OCI-LY7 (cell line): ENCODE data around the gene FYN. TPM values are rescaled to one million over a fixed set of nuclear protein-coding genes. Genes with fewer than 3 reads are reported as not detected.

Experiments
- Bru-seq: library from RNA; stranded (reverse); fragments of 400-500 nt; gene quantifications from one replicate; lab custom pipeline; 2021; lab: Mats Ljungman, UMichigan
- BruChase-seq, 2 experiments: library from RNA; stranded (reverse); fragments of 400-500 nt; gene quantifications; one replicate each; lab custom pipeline; 2021; lab: Mats Ljungman, UMichigan
- BruUV-seq: library from RNA; stranded (reverse); fragments of 400-500 nt; replicated peaks from 2 replicates; lab custom pipeline; 2021; lab: Mats Ljungman, UMichigan
- CTCF ChIA-PET: fragments of 300-600 bp; sonication (Branson Sonifier 250); formaldehyde crosslinking; loops from one replicate; lab custom pipeline; 2022; ENCODE audit warnings: antibody characterized with exemption; ENCODE audit not compliant: unreplicated experiment; lab: Charles Lee
- POLR2A ChIA-PET: fragments of 300-600 bp; sonication (Branson Sonifier 250); formaldehyde crosslinking; loops from one replicate; lab custom pipeline; 2022; ENCODE audit warnings: antibody characterized with exemption; lab: Charles Lee
- DNase-seq: peaks from one replicate; pipeline ENCODE4 v3.0.0-alpha.2; 2015; ENCODE audit warnings: low spot score
- H2AFZ ChIP-seq: fragments of 200-600 bp; sonication (generic), shearing (Covaris generic); 2 replicates; pipeline ENCODE4 v1.6.1; 2014; ENCODE audit warnings: mild to moderate bottlenecking, antibody characterized with exemption, low read length, moderate library complexity
- H3K27ac ChIP-seq: fragments of 200-600 bp; sonication (generic); 2 replicates; pipeline ENCODE4 v1.5.1; 2014; ENCODE audit warnings: mixed run types, low read depth, mild to moderate bottlenecking, moderate library complexity, low read length, inconsistent platforms; ENCODE audit not compliant: poor library complexity, severe bottlenecking
- H3K36me3 ChIP-seq: fragments of 200-600 bp; sonication (generic); 2 replicates; pipeline ENCODE4 v1.6.1; 2014; ENCODE audit warnings: mild to moderate bottlenecking, antibody characterized with exemption, low read length, moderate library complexity, mixed read lengths; ENCODE audit not compliant: insufficient read depth
- H3K4me1 ChIP-seq: fragments of 200-600 bp; sonication (generic); 2 replicates; pipeline ENCODE4 v1.5.1; 2014; ENCODE audit warnings: mild to moderate bottlenecking, low read length; ENCODE audit not compliant: insufficient read depth, poor library complexity, severe bottlenecking
- H3K4me2 ChIP-seq: fragments of 200-600 bp; sonication (generic); 2 replicates; pipeline ENCODE4 v1.6.1; 2014; ENCODE audit warnings: mild to moderate bottlenecking, low read length
- H3K4me3 ChIP-seq: fragments of 200-600 bp; sonication (generic); 2 replicates; pipeline ENCODE4 v1.5.1; 2014; ENCODE audit warnings: mild to moderate bottlenecking, low read depth, low read length; ENCODE audit not compliant: poor library complexity, severe bottlenecking
- H3K79me2 ChIP-seq: fragments of 200-600 bp; sonication (generic); 2 replicates; pipeline ENCODE4 v1.6.1; 2016; ENCODE audit warnings: low read depth, mild to moderate bottlenecking, low read length, moderate library complexity, mixed read lengths; ENCODE audit not compliant: insufficient read depth
- H3K9me2 ChIP-seq: fragments of 200-600 bp; sonication (generic); 2 replicates; pipeline ENCODE4 v1.6.1; 2016; ENCODE audit warnings: mild to moderate bottlenecking, low read length, mixed read lengths; ENCODE audit not compliant: insufficient read depth
- H3K9me3 ChIP-seq: fragments of 200-600 bp; sonication (generic); 2 replicates; pipeline ENCODE4 v1.6.1; 2014; ENCODE audit warnings: mild to moderate bottlenecking, mixed run types, low read length, mixed read lengths
- H4K20me1 ChIP-seq: fragments of 200-600 bp; sonication (generic); 2 replicates; pipeline ENCODE4 v1.6.1; 2014; ENCODE audit warnings: mild to moderate bottlenecking, antibody characterized with exemption, low read length, moderate library complexity, mixed read lengths; ENCODE audit not compliant: insufficient read depth
- EZH2phosphoT487 ChIP-seq: fragments of 200-600 bp; sonication (generic); IDR thresholded peaks from 2 replicates; pipeline ENCODE4 v1.6.1; 2018; ENCODE audit warnings: low read depth, borderline replicate concordance, mild to moderate bottlenecking, mixed run types, antibody characterized with exemption, low read length, moderate library complexity, mixed read lengths
- intact Hi-C: fragments of 100-400 bp; cut with micrococcal nuclease; formaldehyde crosslinking; loops from one replicate; pipeline ENCODE4 v1.10.0; 2022; ENCODE audit not compliant: unreplicated experiment
- long read RNA-seq: library from polyadenylated mRNA; stranded (forward); transcript quantifications from one replicate; pipeline ENCODE4 v2.0.0, GENCODE V29; 2022
- total RNA-seq, 2 experiments: library from RNA; depleted of rRNA in 1 of 2; stranded (reverse); fragments of >200 nt in 1 of 2; shearing (Covaris generic) in 1 of 2; gene quantifications; 2 replicates each; pipeline ENCODE4 v1.2.3, GENCODE V29; 2014 to 2022
- TF ChIP-seq, protein P1 (sequence below): fragments of 200-600 bp; sonication (generic); conservative IDR thresholded peaks from 2 replicates; pipeline ENCODE4 v1.5.1; 2014; ENCODE audit warnings: mild to moderate bottlenecking, antibody characterized with exemption, low read length, moderate library complexity, mixed read lengths

FYN gene
- 57.3 and 65.3 TPM in 2 replicates for total RNA-seq (2014; rRNA removed; shearing (Covaris generic))
- 92.9 and 109 TPM in 2 replicates for total RNA-seq (2022)
- Bru-seq, nascent RNA: percentile 81 among the genes with signal in this experiment
- BruChase-seq, experiment 1, labeled RNA remaining after a 6-hour chase: percentile 62 among the genes with signal in this experiment
- BruChase-seq, experiment 2, labeled RNA remaining after a 2-hour chase: percentile 65 among the genes with signal in this experiment
- long read RNA-seq, transcript FYN-205 (14 exons, 3,234 nt): major isoform, 64 of 193 reads
- long read RNA-seq, transcript FYN-202 (14 exons, 3,628 nt): minor isoform, 60 of 193 reads
- long read RNA-seq, partial matches to known transcripts: 25 of 193 reads
- long read RNA-seq, other reads (novel, unspliced or antisense): 42 of 193 reads

DNA sequence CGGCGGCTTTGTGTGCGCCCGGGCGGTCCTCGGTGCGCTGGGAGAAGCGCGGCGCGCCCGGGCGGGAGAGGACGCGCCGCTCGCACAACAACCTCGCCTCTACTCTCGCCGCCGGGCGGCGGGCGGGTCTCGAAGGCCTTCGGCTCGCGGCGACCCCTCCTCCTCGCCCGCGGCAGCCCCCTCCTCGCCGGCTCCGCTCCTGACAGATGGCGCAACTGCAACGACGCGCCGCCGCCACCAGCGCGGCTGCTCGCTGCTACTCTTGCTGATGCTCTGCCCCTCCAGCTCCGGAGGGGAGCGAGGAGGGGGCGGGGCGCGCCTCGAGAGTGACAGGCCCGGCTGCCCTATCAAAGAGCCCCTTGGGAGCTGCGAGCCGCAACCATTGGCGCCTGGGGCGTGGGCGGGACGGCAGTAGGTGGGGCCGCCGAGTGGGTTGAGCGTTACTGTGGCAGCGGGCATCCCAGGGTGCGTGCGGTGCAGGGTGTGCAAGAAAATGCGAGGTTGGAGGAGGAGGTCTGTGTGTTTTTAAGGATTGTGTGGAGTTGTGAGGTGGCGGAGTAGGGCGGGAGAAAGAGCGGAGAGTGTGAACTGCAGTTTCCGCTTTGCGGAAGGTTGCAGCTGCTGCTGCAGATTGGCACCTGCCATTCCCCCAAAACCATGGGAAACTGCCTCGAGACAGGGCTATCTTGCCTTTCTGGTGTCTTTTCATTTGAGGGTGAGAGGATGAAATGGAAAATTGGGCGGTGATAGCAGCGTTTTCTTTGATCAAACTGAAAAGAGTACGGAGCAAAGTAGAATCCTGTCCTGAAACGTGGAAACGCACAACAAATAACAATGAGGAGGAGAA lies at the start of gene FYN:
FYN (minus strand) TSS at position 275 of the 847 bp plus-strand sequence. CDS start 153,401 bp downstream, outside the sequence.
- Histone ChIP-seq H3K79me2 (peaks cover 38% of the 10 kb centered on the region; the same call in 1 of the 2 replicates), H3K27ac (peak within 1 kb of the TSS; percentile 64), H2AFZ (peak within 1 kb of the TSS; percentile 86), H3K36me3 (no peaks in the 10 kb centered on the region), H3K4me2 (peak within 1 kb of the TSS; percentile 86), H3K4me1 (peaks cover 31% of the 10 kb centered on the region), H3K4me3 (peak within 1 kb of the TSS; percentile 79), H3K9me3 (no peaks in the 10 kb centered on the region), H4K20me1 (peaks cover 7% of the 10 kb centered on the region; the same call in 1 of the 2 replicates), H3K9me2 (no peaks in the 10 kb centered on the region)
- DNase-seq: peak; percentile 97
- intact Hi-C loops: loop anchor here (1.0 to 5.0 kb wide), 5 partner anchors 123 to 391 kb away; partner anchors contain the start of gene REV3L
- POLR2A ChIA-PET: interaction anchor here (0.9 to 1.0 kb wide), 2 partner anchors 22 to 57 kb away, joined by 3 read pairs; no protein-coding TSS in a partner anchor
- BruUV-seq: no TSS peak
- no peak for TF ChIP-seq EZH2phosphoT487
- TF ChIP-seq, protein P1, sequence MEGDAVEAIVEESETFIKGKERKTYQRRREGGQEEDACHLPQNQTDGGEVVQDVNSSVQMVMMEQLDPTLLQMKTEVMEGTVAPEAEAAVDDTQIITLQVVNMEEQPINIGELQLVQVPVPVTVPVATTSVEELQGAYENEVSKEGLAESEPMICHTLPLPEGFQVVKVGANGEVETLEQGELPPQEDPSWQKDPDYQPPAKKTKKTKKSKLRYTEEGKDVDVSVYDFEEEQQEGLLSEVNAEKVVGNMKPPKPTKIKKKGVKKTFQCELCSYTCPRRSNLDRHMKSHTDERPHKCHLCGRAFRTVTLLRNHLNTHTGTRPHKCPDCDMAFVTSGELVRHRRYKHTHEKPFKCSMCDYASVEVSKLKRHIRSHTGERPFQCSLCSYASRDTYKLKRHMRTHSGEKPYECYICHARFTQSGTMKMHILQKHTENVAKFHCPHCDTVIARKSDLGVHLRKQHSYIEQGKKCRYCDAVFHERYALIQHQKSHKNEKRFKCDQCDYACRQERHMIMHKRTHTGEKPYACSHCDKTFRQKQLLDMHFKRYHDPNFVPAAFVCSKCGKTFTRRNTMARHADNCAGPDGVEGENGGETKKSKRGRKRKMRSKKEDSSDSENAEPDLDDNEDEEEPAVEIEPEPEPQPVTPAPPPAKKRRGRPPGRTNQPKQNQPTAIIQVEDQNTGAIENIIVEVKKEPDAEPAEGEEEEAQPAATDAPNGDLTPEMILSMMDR: peak; percentile 17; the same call in 1 of the 2 replicates
- CTCF ChIA-PET: no interaction called here

- POLR2A ChIA-PET: interaction anchor here (0.9 to 1.8 kb wide), 3 partner anchors 13 to 26 kb away, joined by 3 to 4 read pairs (median 3); no protein-coding TSS in a partner anchor
- no peak overlapping the region for H2AFZ ChIP-seq
- intact Hi-C loops: no loop called here
- no TSS peak for BruUV-seq
- H4K20me1 ChIP-seq: no peaks in the 10 kb centered on the region
- H3K79me2 ChIP-seq: no peaks in the 10 kb centered on the region
- H3K36me3 ChIP-seq: no peaks in the 10 kb centered on the region
- no peaks in the 10 kb centered on the region for H3K9me2 ChIP-seq
- TF ChIP-seq, protein P1: no peak
- TF ChIP-seq EZH2phosphoT487: no peak
- H3K4me2 ChIP-seq: no peak overlapping the region
- CTCF ChIA-PET: no interaction called here
- H3K9me3 ChIP-seq: no peaks in the 10 kb centered on the region
- H3K27ac ChIP-seq: no peak overlapping the region
- H3K4me1 ChIP-seq: no peaks in the 10 kb centered on the region
- DNase-seq: no peak
- H3K4me3 ChIP-seq: no peak overlapping the region
These were observed 49.4 kb upstream of the FYN start for GRCh38 chr6:111922454-111923297.
